Endothelial cell (in vitro differentiated cells): Measurements from ENCODE around the gene HSPA12B. TPM values are rescaled to one million over a fixed set of nuclear protein-coding genes. Genes with fewer than 3 reads are reported as not detected.

ENCODE experiments used
- DNase-seq: peaks from one replicate; pipeline ENCODE4 v3.0.0; 2021; ENCODE audit warnings: low spot score
- H3K27ac Mint-ChIP-seq: one replicate; pipeline ENCODE4 v1.8.0; 2021; ENCODE audit warnings: mixed read lengths, inconsistent platforms; ENCODE audit not compliant: unreplicated experiment
- H3K27me3 Mint-ChIP-seq: one replicate; pipeline ENCODE4 v1.8.0; 2021; ENCODE audit warnings: mild to moderate bottlenecking, moderate library complexity, mixed read lengths, inconsistent platforms; ENCODE audit not compliant: unreplicated experiment
- H3K36me3 Mint-ChIP-seq: one replicate; pipeline ENCODE4 v1.8.0; 2021; ENCODE audit warnings: mild to moderate bottlenecking, low read depth, mixed read lengths, inconsistent platforms; ENCODE audit not compliant: unreplicated experiment
- H3K4me1 Mint-ChIP-seq: one replicate; pipeline ENCODE4 v1.8.0; 2021; ENCODE audit warnings: mild to moderate bottlenecking, mixed read lengths, inconsistent platforms; ENCODE audit not compliant: unreplicated experiment
- H3K4me3 Mint-ChIP-seq: one replicate; pipeline ENCODE4 v1.8.0; 2021; ENCODE audit warnings: mild to moderate bottlenecking, mixed read lengths, inconsistent platforms; ENCODE audit not compliant: unreplicated experiment
- H3K9me3 Mint-ChIP-seq: one replicate; pipeline ENCODE4 v1.8.0; 2021; ENCODE audit warnings: mixed read lengths, inconsistent platforms; ENCODE audit not compliant: unreplicated experiment
- CTCF ChIP-seq: fragments of 200-600 bp; sonication (generic); IDR thresholded peaks from one replicate; pipeline ENCODE4 v1.5.0; 2021; ENCODE audit warnings: antibody characterized with exemption; ENCODE audit not compliant: unreplicated experiment
- total RNA-seq: library from RNA; stranded (reverse); fragmentation: NEBNext Ultra II Directional; extraction: Animal tissue kit (Norgen Biotek cat#: 25700); gene quantifications from one replicate; pipeline ENCODE4 v1.2.1, GENCODE V29; 2021; ENCODE audit not compliant: unreplicated experiment

Gene HSPA12B
- total RNA-seq, 1 donor from 2014 or later: 12.7 TPM

- H3K27me3 Mint-ChIP-seq: peaks cover 8% of the 10 kb centered on the region
- H3K27ac Mint-ChIP-seq: no peak overlapping the region
- H3K9me3 Mint-ChIP-seq: no peaks in the 10 kb centered on the region
- DNase-seq: no peak
- no peak overlapping the region for H3K4me3 Mint-ChIP-seq
- peaks cover 6% of the 10 kb centered on the region for H3K36me3 Mint-ChIP-seq
- no peak for TF ChIP-seq CTCF
- H3K4me1 Mint-ChIP-seq: peaks cover 30% of the 10 kb centered on the region
Observed at GRCh38 chr20:3743251-3743650, 10.8 kb downstream of the HSPA12B start.

GRCh38 chr20:3744037-3744436, 11.6 kb downstream of the HSPA12B start:
- Mint-ChIP-seq H3K27ac (no peak overlapping the region), H3K27me3 (peaks cover 8% of the 10 kb centered on the region), H3K4me3 (peak overlapping the region; percentile 73), H3K4me1 (peaks cover 22% of the 10 kb centered on the region), H3K36me3 (peaks cover 4% of the 10 kb centered on the region), H3K9me3 (no peaks in the 10 kb centered on the region)
- TF ChIP-seq CTCF: no peak
- no peak for DNase-seq

- TF ChIP-seq CTCF: no peak
- no peaks in the 10 kb centered on the region for H3K9me3 Mint-ChIP-seq
- peaks cover 8% of the 10 kb centered on the region for H3K27me3 Mint-ChIP-seq
- peaks cover 4% of the 10 kb centered on the region for H3K36me3 Mint-ChIP-seq
- H3K4me3 Mint-ChIP-seq: peak overlapping the region; percentile 80
- H3K4me1 Mint-ChIP-seq: peaks cover 14% of the 10 kb centered on the region
- peak; percentile 80 for DNase-seq
- no peak overlapping the region for H3K27ac Mint-ChIP-seq
Observed at GRCh38 chr20:3744806-3745685, 12.6 kb downstream of the HSPA12B start.

GRCh38 chr20:3745686-3746173, 13.2 kb downstream of the HSPA12B start:
- no peak for TF ChIP-seq CTCF
- H3K4me3 Mint-ChIP-seq: peak overlapping the region; percentile 11
- H3K27ac Mint-ChIP-seq: no peak overlapping the region
- peaks cover 6% of the 10 kb centered on the region for H3K36me3 Mint-ChIP-seq
- H3K4me1 Mint-ChIP-seq: peaks cover 10% of the 10 kb centered on the region
- DNase-seq: no peak
- peaks cover 11% of the 10 kb centered on the region for H3K27me3 Mint-ChIP-seq
- no peaks in the 10 kb centered on the region for H3K9me3 Mint-ChIP-seq

GRCh38 chr20:3747471-3747870, 15.0 kb downstream of the HSPA12B start:
- no peak for TF ChIP-seq CTCF
- no peak for DNase-seq
- Mint-ChIP-seq H3K4me3 (no peak overlapping the region), H3K27me3 (peaks cover 18% of the 10 kb centered on the region), H3K9me3 (no peaks in the 10 kb centered on the region), H3K27ac (no peak overlapping the region), H3K36me3 (peaks cover 11% of the 10 kb centered on the region), H3K4me1 (peaks cover 11% of the 10 kb centered on the region)
